OCI-LY7 (cell line): ENCODE results near the gene PDCD10. TPM values are rescaled to one million over a fixed set of nuclear protein-coding genes. Genes with fewer than 3 reads are reported as not detected.

Source experiments
- BruUV-seq: library from RNA; stranded (reverse); fragments of 400-500 nt; replicated peaks from 2 replicates; lab custom pipeline; 2021; lab: Mats Ljungman, UMichigan
- CTCF ChIA-PET: fragments of 300-600 bp; sonication (Branson Sonifier 250); formaldehyde crosslinking; loops from one replicate; lab custom pipeline; 2022; ENCODE audit warnings: antibody characterized with exemption; ENCODE audit not compliant: unreplicated experiment; lab: Charles Lee
- POLR2A ChIA-PET: fragments of 300-600 bp; sonication (Branson Sonifier 250); formaldehyde crosslinking; loops from one replicate; lab custom pipeline; 2022; ENCODE audit warnings: antibody characterized with exemption; lab: Charles Lee
- DNase-seq: peaks from one replicate; pipeline ENCODE4 v3.0.0-alpha.2; 2015; ENCODE audit warnings: low spot score
- H2AFZ ChIP-seq: fragments of 200-600 bp; sonication (generic), shearing (Covaris generic); 2 replicates; pipeline ENCODE4 v1.6.1; 2014; ENCODE audit warnings: mild to moderate bottlenecking, antibody characterized with exemption, low read length, moderate library complexity
- H3K27ac ChIP-seq: fragments of 200-600 bp; sonication (generic); 2 replicates; pipeline ENCODE4 v1.5.1; 2014; ENCODE audit warnings: mixed run types, low read depth, mild to moderate bottlenecking, moderate library complexity, low read length, inconsistent platforms; ENCODE audit not compliant: poor library complexity, severe bottlenecking
- H3K36me3 ChIP-seq: fragments of 200-600 bp; sonication (generic); 2 replicates; pipeline ENCODE4 v1.6.1; 2014; ENCODE audit warnings: mild to moderate bottlenecking, antibody characterized with exemption, low read length, moderate library complexity, mixed read lengths; ENCODE audit not compliant: insufficient read depth
- H3K4me1 ChIP-seq: fragments of 200-600 bp; sonication (generic); 2 replicates; pipeline ENCODE4 v1.5.1; 2014; ENCODE audit warnings: mild to moderate bottlenecking, low read length; ENCODE audit not compliant: insufficient read depth, poor library complexity, severe bottlenecking
- H3K4me2 ChIP-seq: fragments of 200-600 bp; sonication (generic); 2 replicates; pipeline ENCODE4 v1.6.1; 2014; ENCODE audit warnings: mild to moderate bottlenecking, low read length
- H3K4me3 ChIP-seq: fragments of 200-600 bp; sonication (generic); 2 replicates; pipeline ENCODE4 v1.5.1; 2014; ENCODE audit warnings: mild to moderate bottlenecking, low read depth, low read length; ENCODE audit not compliant: poor library complexity, severe bottlenecking
- H3K79me2 ChIP-seq: fragments of 200-600 bp; sonication (generic); 2 replicates; pipeline ENCODE4 v1.6.1; 2016; ENCODE audit warnings: low read depth, mild to moderate bottlenecking, low read length, moderate library complexity, mixed read lengths; ENCODE audit not compliant: insufficient read depth
- H3K9me2 ChIP-seq: fragments of 200-600 bp; sonication (generic); 2 replicates; pipeline ENCODE4 v1.6.1; 2016; ENCODE audit warnings: mild to moderate bottlenecking, low read length, mixed read lengths; ENCODE audit not compliant: insufficient read depth
- H3K9me3 ChIP-seq: fragments of 200-600 bp; sonication (generic); 2 replicates; pipeline ENCODE4 v1.6.1; 2014; ENCODE audit warnings: mild to moderate bottlenecking, mixed run types, low read length, mixed read lengths
- H4K20me1 ChIP-seq: fragments of 200-600 bp; sonication (generic); 2 replicates; pipeline ENCODE4 v1.6.1; 2014; ENCODE audit warnings: mild to moderate bottlenecking, antibody characterized with exemption, low read length, moderate library complexity, mixed read lengths; ENCODE audit not compliant: insufficient read depth
- EZH2phosphoT487 ChIP-seq: fragments of 200-600 bp; sonication (generic); IDR thresholded peaks from 2 replicates; pipeline ENCODE4 v1.6.1; 2018; ENCODE audit warnings: low read depth, borderline replicate concordance, mild to moderate bottlenecking, mixed run types, antibody characterized with exemption, low read length, moderate library complexity, mixed read lengths
- intact Hi-C: fragments of 100-400 bp; cut with micrococcal nuclease; formaldehyde crosslinking; loops from one replicate; pipeline ENCODE4 v1.10.0; 2022; ENCODE audit not compliant: unreplicated experiment
- total RNA-seq, 2 experiments: library from RNA; depleted of rRNA in 1 of 2; stranded (reverse); fragments of >200 nt in 1 of 2; shearing (Covaris generic) in 1 of 2; gene quantifications; 2 replicates each; pipeline ENCODE4 v1.2.3, GENCODE V29; 2014 to 2022
- TF ChIP-seq, protein P1 (sequence below): fragments of 200-600 bp; sonication (generic); conservative IDR thresholded peaks from 2 replicates; pipeline ENCODE4 v1.5.1; 2014; ENCODE audit warnings: mild to moderate bottlenecking, antibody characterized with exemption, low read length, moderate library complexity, mixed read lengths

The PDCD10 gene
- total RNA-seq, 2 experiments from 2014 or later: 76.3 to 84.4 TPM

DNA sequence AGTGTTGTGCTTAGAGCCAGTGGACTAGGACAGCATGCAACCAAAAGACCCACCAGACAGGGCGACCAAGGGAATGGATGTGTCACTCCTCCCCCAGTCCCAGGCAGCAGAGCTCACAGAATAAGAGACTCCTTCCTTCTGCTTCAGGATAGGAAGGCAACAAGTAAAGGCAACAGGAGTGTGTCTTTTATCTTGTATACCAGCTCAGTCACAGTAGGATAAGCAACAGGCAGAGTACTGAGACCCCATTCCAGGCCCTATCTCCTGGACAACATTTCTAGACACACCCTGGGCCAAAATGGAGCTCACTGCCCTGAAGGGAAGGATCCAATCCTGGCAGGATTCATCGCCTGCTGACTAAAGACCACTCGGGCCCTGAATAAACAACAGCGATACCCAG lies 25.0 kb downstream of the PDCD10 start:
- Histone ChIP-seq H4K20me1 (peaks cover 2% of the 10 kb centered on the region; the same call in 1 of the 2 replicates), H3K9me2 (no peaks in the 10 kb centered on the region), H3K4me1 (no peaks in the 10 kb centered on the region), H3K4me3 (no peak overlapping the region), H3K79me2 (peaks cover 63% of the 10 kb centered on the region), H3K36me3 (peaks cover 97% of the 10 kb centered on the region), H3K27ac (no peak overlapping the region), H2AFZ (no peak overlapping the region), H3K4me2 (no peak overlapping the region), H3K9me3 (peaks cover 4% of the 10 kb centered on the region; the same call in 1 of the 2 replicates)
- intact Hi-C loops: no loop called here
- BruUV-seq: no TSS peak
- ChIA-PET CTCF (no interaction called here), POLR2A (interaction anchor here (1.0 kb wide), 1 partner anchor 81 kb away, joined by 3 read pairs; no protein-coding TSS in a partner anchor)
- no peak for DNase-seq
- no peak for TF ChIP-seq EZH2phosphoT487
- TF ChIP-seq, protein P1, sequence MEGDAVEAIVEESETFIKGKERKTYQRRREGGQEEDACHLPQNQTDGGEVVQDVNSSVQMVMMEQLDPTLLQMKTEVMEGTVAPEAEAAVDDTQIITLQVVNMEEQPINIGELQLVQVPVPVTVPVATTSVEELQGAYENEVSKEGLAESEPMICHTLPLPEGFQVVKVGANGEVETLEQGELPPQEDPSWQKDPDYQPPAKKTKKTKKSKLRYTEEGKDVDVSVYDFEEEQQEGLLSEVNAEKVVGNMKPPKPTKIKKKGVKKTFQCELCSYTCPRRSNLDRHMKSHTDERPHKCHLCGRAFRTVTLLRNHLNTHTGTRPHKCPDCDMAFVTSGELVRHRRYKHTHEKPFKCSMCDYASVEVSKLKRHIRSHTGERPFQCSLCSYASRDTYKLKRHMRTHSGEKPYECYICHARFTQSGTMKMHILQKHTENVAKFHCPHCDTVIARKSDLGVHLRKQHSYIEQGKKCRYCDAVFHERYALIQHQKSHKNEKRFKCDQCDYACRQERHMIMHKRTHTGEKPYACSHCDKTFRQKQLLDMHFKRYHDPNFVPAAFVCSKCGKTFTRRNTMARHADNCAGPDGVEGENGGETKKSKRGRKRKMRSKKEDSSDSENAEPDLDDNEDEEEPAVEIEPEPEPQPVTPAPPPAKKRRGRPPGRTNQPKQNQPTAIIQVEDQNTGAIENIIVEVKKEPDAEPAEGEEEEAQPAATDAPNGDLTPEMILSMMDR: no peak

DNA sequence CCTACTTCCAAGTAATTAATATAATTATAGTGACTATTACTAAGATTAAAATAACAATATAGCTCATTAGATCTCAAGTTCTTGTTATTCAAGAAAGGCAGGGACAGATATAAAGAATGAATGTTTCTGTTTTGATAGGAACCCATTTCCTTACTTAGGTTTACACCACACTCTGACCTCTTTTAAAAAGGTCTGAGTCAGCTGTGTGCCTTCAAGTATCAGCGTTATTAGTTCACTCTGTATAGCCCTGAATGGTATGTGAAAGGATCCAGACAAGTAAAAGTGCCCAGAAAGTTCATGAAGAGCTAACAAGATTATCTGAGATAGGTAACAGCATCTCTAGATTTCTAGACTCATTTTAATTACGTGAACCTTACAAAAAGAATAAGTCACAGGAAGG lies 28.9 kb downstream of the PDCD10 start:
- TF ChIP-seq EZH2phosphoT487: no peak
- TF ChIP-seq, protein P1: no peak
- Histone ChIP-seq H3K36me3 (peaks cover 94% of the 10 kb centered on the region), H3K79me2 (peaks cover 29% of the 10 kb centered on the region; the same call in 1 of the 2 replicates)

DNA sequence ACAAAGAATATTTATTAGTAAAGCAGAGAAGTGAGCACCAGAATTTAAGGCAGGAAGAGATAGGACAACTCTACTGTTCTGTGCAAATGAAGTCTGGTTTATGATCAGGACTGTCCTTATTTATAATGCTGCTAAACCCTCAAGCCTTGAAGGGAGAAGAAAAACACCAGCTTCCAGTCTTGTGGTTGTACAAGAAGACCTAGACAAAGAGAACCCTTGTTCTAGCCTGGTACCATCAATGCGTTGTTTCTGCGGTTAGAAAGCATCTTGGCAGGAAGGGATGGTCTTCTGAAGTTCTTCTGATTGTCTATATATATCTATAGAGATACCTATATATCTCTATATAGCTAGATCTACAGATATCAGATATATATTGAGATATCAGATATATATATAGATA lies 33.8 kb downstream of the PDCD10 start:
- intact Hi-C loops: no loop called here
- POLR2A ChIA-PET: interaction anchor here (0.5 to 2.1 kb wide), 2 partner anchors 11 to 25 kb away, joined by 3 to 7 read pairs; no protein-coding TSS in a partner anchor
- no peak overlapping the region for H3K4me3 ChIP-seq
- CTCF ChIA-PET: no interaction called here
- no peak overlapping the region for H2AFZ ChIP-seq
- H3K36me3 ChIP-seq: peaks cover 91% of the 10 kb centered on the region
- H3K9me3 ChIP-seq: no peaks in the 10 kb centered on the region
- no peak for TF ChIP-seq EZH2phosphoT487
- TF ChIP-seq, protein P1: no peak
- no peaks in the 10 kb centered on the region for H3K9me2 ChIP-seq
- no peak overlapping the region for H3K27ac ChIP-seq
- BruUV-seq: no TSS peak
- peaks cover 15% of the 10 kb centered on the region; the same call in 1 of the 2 replicates for H3K79me2 ChIP-seq
- DNase-seq: no peak
- H3K4me1 ChIP-seq: no peaks in the 10 kb centered on the region
- no peaks in the 10 kb centered on the region for H4K20me1 ChIP-seq
- H3K4me2 ChIP-seq: no peak overlapping the region

More for the DNA sequence above, 28.9 kb downstream of the PDCD10 start:
- Histone ChIP-seq H2AFZ (no peak overlapping the region), H3K4me3 (no peak overlapping the region), H3K4me2 (no peak overlapping the region), H3K9me3 (no peaks in the 10 kb centered on the region), H3K4me1 (no peaks in the 10 kb centered on the region), H4K20me1 (no peaks in the 10 kb centered on the region), H3K27ac (no peak overlapping the region), H3K9me2 (no peaks in the 10 kb centered on the region)
- POLR2A ChIA-PET: interaction anchor here (0.9 to 1.6 kb wide), 7 partner anchors 8 to 148 kb away, joined by 3 to 6 read pairs (median 3); no protein-coding TSS in a partner anchor
- BruUV-seq: no TSS peak
- intact Hi-C loops: no loop called here
- DNase-seq: no peak
- CTCF ChIA-PET: no interaction called here
